ENCODE results near the gene ST8SIA6. TPM values are rescaled to one million over a fixed set of nuclear protein-coding genes. Genes with fewer than 3 reads are reported as not detected.
"Not testable (repeated sequence)": the region's sequence is repeated elsewhere in the genome, so short reads cannot be mapped to it uniquely, and the experiment has no call there.

Gene ST8SIA6
- total RNA-seq, 1 donor from 2014 or later = 0.35 TPM

- DNase-seq (ENCODE audit: low spot score) = no peak
Observed at GRCh38 chr10:17460756-17461155, 6.4 kb upstream of the ST8SIA6 start.

DNA sequence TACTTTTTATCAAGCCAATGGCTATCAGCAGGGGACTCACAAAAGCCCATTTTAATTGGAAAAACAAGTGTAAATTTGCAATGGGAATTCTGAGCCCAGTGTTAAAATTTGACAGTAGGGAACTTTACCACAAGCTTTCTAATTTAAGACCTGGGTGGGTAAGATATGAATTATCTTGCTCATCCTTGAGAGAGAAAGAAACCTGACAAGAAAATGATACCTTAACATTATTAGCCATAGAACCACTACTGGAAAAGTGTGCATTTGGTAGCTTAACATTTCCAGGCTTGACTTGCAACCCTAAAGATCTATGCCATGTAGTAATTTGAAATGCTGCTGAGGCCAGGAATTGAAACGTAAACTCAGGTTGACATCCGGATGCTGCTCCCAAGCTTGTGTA lies 2.7 kb upstream of the ST8SIA6 start:
- DNase-seq (ENCODE audit: low spot score) = no peak

- no peak for DNase-seq (ENCODE audit: low spot score)
Observed at GRCh38 chr10:17456032-17456548, 1.7 kb upstream of the ST8SIA6 start.

DNA sequence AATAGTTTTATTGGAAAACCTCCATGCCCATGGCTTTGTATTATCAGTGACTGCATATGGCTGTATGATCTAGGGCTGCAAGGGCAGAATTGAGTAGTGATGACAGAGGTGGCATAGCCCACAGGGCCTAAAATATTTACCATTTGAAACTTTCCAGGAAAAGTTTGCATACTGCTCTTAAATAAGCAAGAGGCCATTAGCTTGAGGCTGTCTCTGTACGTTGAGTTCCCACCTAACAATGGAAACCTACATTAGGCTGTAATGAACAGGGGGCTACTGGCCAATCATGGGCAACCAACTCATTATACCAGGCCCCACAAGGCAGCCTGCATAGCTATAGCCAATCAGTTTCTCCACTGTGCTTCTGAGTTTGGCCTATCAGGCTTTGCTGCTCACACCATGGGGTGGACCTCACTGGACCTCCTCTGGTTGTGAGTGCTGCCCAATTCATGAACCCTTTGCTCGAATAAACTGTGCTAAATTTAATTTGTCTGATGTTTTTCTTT lies 673 bp upstream of the ST8SIA6 start:
- no peak for DNase-seq (ENCODE audit: low spot score)

DNA sequence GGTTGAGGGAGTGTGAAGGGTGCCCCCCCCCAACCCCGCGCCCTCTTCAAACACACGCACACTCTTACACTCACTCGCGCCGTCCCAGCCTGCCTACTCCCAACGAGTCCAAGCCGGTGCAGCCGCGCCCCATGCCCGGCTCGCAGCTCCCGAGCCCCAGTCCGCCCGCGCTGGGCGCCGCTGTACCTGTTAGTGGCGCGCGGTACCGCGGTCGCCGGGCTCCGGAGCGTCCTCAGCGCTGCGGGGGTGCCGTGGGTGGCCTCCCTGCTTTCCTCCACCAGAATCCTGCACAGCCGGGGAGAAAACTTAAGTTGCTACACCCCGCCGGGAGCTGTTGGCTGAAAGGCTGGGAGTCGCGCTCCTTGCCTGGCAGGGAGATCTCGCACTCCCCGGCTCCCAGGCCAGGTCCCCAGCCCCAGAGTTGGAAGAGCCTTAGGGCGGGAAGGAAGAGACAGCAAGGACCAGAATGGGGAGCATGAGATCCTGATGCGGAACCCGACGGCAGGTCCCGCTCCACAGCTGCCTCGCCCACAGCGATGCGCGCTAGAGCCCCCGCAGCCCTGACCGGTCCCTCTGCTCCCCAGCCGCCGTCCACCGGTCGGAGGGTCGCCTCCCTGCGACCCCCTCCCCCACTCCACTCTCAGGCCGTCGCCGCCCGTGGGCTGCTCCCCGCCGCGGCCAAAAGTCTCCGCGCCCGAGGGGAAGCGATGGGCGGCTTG lies 863 bp downstream of the ST8SIA6 start:
- no peak for DNase-seq (ENCODE audit: low spot score)

DNA sequence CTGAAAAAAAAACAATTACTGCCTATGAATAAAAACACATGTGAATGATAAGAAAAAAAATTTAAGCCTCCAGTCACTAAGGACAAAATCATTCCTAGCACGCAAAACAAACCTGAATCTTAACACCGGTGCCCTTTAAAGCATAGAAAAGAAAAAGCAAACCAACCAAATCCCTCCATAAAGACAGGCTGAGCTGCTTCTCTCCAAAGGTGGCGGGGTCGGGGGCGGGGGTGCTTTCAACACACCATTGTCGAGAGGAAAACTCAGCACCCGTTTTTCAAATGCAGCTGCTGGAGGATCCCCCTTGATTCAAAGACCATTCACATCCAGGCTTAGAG lies 1.4 kb downstream of the ST8SIA6 start:
- DNase-seq (ENCODE audit: low spot score) = no peak

- DNase-seq (ENCODE audit: low spot score) = no peak
Observed at GRCh38 chr10:17452060-17452841, 2.1 kb downstream of the ST8SIA6 start.

DNA sequence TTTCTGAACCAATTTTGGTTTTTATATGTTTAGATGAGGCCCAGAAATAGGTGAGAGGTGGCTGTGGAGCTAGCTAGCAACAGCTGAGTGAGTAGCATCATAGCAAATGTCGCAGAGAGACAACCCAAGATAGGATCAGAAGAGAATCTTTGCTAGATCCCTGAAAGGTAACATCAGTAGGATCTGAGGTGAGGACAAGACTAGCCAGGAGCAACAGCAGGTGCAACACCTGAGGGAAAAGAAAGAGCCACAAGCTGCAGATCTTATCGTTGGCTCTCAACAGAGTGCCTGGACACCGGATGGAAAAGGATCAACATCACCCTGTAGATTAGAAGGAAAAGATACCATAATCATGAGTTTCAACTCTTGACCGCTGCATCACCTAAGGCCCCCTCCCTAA lies 4.4 kb downstream of the ST8SIA6 start:
- DNase-seq (ENCODE audit: low spot score) = no peak

DNA sequence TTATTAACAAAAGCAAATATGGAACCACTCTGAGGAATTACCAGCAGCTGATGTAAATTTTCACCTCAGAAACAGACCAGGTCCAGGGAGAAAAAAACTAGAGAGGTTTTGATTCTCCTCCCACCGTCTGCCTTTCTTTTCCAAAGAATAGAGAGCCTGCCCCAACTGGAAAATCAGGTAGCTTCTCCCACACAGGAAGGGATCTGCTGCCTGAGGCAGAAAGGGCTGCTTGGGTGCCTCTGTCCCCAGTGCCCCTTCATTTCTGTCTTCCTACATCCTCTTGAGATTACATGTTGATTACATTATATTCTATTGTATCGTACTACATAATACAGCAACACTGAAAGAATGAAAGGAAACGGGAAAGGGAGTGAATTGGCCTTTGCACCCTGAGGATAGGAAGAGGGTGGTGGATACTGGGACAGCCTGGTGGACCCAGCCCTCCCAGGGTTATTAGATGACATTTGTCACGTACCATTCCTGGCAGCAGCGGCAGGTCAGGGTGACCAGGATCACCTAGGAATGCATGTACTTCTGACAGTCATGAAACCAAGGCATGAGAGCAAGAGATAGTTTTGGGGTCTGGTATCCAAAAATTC lies 8.9 kb downstream of the ST8SIA6 start:
- no peak for DNase-seq (ENCODE audit: low spot score)

DNA sequence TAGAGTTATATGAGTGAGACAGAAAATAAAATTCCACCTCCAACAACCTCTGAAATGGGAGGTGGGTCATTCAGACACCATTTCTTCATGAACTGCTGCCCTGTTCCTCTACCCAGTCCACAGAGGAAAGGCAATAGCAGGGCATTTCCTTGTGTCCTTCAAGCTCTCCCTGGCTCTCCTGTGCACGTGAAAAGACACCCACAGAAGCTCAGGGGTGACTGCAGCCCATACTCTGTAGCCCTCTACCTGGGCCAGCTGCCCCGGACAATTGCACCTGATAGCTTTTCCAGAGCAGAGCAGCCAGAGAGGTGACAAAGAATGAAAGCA lies 10.0 kb downstream of the ST8SIA6 start:
- no peak for DNase-seq (ENCODE audit: low spot score)

GRCh38 chr10:17443707-17444387 lies 10.5 kb downstream of the ST8SIA6 start:
- DNase-seq (ENCODE audit: low spot score) = no peak

DNA sequence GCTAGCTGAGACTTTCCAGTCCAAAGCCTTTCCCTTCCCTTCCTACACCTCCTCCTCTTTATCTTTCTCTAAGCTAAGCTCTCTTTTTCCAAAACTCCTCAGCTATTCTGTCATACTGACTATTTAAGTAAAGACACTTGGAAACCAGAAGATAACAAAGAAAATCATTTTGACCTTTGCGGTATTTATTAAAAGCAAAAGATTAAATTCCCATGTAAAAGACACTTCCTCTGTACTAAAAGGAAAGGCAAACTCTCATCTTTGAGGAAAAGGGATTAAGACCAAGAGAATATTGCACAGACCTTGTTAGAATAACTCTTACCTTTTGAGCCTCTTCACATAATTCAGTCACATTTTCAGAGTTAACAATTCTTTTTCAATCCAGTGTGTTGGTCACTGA lies 15.8 kb downstream of the ST8SIA6 start:
- no peak for DNase-seq (ENCODE audit: low spot score)

- not testable (repeated sequence) for DNase-seq (ENCODE audit: low spot score)
Observed at GRCh38 chr10:17436578-17436977, 17.8 kb downstream of the ST8SIA6 start.

GRCh38 chr10:17435953-17436352 lies 18.4 kb downstream of the ST8SIA6 start:
- no peak for DNase-seq (ENCODE audit: low spot score)

DNA sequence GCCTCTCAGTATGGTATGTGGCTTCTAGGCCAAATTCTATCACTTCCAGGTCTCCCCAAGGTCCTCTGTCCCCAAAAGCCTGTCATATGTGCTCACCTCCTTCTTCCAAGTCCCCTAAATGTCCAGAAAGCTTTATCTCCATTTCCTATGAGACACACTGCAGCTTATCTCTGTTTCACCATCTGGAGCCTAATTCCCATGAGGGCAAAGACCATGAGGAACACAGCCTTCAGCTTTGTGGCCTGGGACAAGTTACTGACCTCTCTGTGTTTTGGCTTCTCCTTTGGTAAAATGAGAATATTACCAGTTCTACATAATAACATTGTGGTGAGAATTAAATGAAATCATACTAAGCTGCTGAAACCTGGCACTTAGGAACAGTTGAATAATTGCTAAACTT lies 19.2 kb downstream of the ST8SIA6 start:
- DNase-seq (ENCODE audit: low spot score) = no peak

DNA sequence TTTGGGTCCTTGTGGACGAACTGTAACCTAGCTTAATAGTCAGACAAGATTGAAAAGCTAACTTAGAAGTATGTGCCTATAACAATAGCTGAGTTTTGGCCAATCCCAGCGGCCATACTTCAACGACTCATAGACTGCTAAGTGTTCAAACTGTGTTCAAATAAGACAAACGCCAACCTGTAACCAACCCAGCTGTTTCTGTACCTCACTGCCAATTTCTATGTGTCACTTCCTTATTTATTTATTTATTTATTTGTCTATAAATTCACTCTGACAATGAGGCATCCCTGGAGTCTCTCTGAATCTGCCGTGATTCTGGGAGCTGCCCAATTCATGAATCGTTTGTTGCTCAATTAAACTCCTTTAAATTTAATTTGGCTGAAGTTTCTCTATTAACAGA lies 21.7 kb downstream of the ST8SIA6 start:
- no peak for DNase-seq (ENCODE audit: low spot score)

- DNase-seq (ENCODE audit: low spot score) = no peak
Observed at GRCh38 chr10:17431871-17432311, 22.5 kb downstream of the ST8SIA6 start.

GRCh38 chr10:17430647-17431355 lies 23.6 kb downstream of the ST8SIA6 start:
- DNase-seq (ENCODE audit: low spot score) = no peak

- no peak for DNase-seq (ENCODE audit: low spot score)
Observed at GRCh38 chr10:17429490-17429889, 24.9 kb downstream of the ST8SIA6 start.

DNA sequence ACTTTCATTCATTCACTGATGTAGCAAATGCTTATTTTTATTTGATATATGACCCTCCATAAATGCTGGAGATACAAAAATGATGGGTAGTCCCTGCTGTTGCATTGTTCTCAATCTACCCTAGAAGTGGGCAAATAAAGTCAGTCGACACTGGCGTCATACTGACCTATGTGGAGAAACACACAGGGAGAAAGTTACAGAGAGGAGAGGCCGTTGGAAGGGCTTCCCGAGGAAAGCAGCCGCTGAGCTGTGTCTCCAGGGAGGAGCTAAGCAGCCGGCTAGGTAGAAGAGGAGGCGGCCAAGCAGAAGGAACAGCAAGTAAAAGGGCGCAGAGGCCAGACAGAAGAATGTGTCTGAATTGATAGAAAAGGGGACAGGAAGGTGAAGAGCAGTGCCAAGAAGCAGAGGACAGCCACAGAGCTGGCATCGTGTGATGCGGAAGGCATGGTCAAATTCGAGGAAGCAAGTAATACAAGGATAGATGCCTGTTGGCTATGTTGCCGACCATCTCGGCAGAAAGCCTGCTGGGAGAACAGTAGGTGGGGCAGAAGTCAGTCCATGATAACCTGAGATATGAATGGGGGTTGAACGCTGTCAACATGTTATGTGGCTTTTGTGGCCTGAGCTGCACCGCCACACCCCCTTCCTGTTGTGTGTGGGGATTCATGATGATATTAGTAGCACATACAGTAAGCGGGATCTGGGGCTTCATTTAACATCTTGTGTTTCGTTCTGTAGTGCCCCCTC lies 25.9 kb downstream of the ST8SIA6 start:
- no peak for DNase-seq (ENCODE audit: low spot score)

All from mesenteric fat pad (tissue), 1 donor.